HepG2 (cell line): Measurements from ENCODE around the gene GLO1. TPM values are rescaled to one million over a fixed set of nuclear protein-coding genes. Genes with fewer than 3 reads are reported as not detected.

ENCODE experiments used
- ATAC-seq: fragments of 200-7000 bp; cut with Tn5 transposase; 3 replicates; pipeline ENCODE4 v1.9.1; 2020; ENCODE audit warnings: mild to moderate bottlenecking, moderate library complexity
- BruUV-seq: library from RNA; stranded (reverse); fragments of 400-500 nt; replicated peaks from 2 replicates; lab custom pipeline; 2021; lab: Mats Ljungman, UMichigan
- CTCF ChIA-PET: fragments of 300-600 bp; formaldehyde crosslinking; extraction: SDS; loops from one replicate; lab custom pipeline; 2021; ENCODE audit warnings: low total read pairs, inconsistent platforms, low intra/inter-chr PET ratio; lab: Yijun Ruan, JAX
- POLR2A ChIA-PET: fragments of 350-600 bp; sonication (Branson Sonifier 250); formaldehyde crosslinking; loops from one replicate; lab custom pipeline; 2020; ENCODE audit warnings: antibody characterized with exemption, inconsistent platforms; lab: Yijun Ruan, JAX
- DNase-seq: peaks from one replicate; pipeline ENCODE4 v3.0.0-alpha.2; 2015; ENCODE audit warnings: low spot score
- FAIRE-seq: peaks from 3 replicates; lab custom pipeline; 2011; peaks lifted over from hg19 to GRCh38; lab: Jason Lieb, UNC
- H2AFZ ChIP-seq: one replicate; pipeline ENCODE4 v1.6.1; 2011; ENCODE audit warnings: low read length, inconsistent platforms
- H3K27ac ChIP-seq: fragments of 300-600 bp; 3 replicates; pipeline ENCODE4 v1.8.0; 2011; ENCODE audit warnings: mixed run types, mild to moderate bottlenecking, mixed read lengths, low read length, inconsistent platforms; ENCODE audit not compliant: insufficient read depth; ENCODE audit errors: extremely low read length
- H3K27me3 ChIP-seq, 2 experiments: fragments of 200-600 bp in 1 of 2; 2 replicates in 1 of 2; 3 replicates in 1 of 2; pipeline versions ENCODE4 v1.6.0 to v1.8.0; 2011; ENCODE audit warnings: low read length in 2 of 2, mild to moderate bottlenecking in 2 of 2, moderate library complexity in 2 of 2, inconsistent platforms in 1 of 2; ENCODE audit not compliant: insufficient read depth in 2 of 2, control insufficient read depth in 1 of 2
- H3K36me3 ChIP-seq, 2 experiments: fragments of 200-600 bp in 1 of 2; replicated peaks in 1 of 2; 2 replicates in 1 of 2; 3 replicates in 1 of 2; pipeline versions ENCODE4 v1.5.1 to v1.8.0; 2011; ENCODE audit warnings: low read length in 2 of 2, inconsistent platforms in 1 of 2; ENCODE audit not compliant: insufficient read depth in 2 of 2, control insufficient read depth in 1 of 2
- H3K4me1 ChIP-seq: 2 replicates; pipeline ENCODE4 v1.5.1; 2012; ENCODE audit warnings: low read length, inconsistent platforms; ENCODE audit not compliant: insufficient read depth
- H3K4me2 ChIP-seq: 2 replicates; pipeline ENCODE4 v1.6.0; 2011; ENCODE audit warnings: low read depth, low read length, inconsistent platforms
- H3K4me3 ChIP-seq, 3 experiments: fragments of 200-600 bp in 1 of 3; sonication (generic), shearing (Covaris generic) in 1 of 3; replicated peaks in 1 of 3; 2 replicates each; pipeline ENCODE4 v1.5.1; 2011 to 2016; ENCODE audit warnings: low read length in 3 of 3, inconsistent platforms in 2 of 3, low read depth in 2 of 3, mild to moderate bottlenecking in 2 of 3, control low read depth in 1 of 3, mixed read lengths in 1 of 3; ENCODE audit not compliant: insufficient read depth in 1 of 3
- H3K79me2 ChIP-seq: one replicate; pipeline ENCODE4 v1.6.1; 2011; ENCODE audit warnings: low read length, inconsistent platforms; ENCODE audit not compliant: insufficient read depth
- H3K9ac ChIP-seq: 2 replicates; pipeline ENCODE4 v1.6.0; 2011; ENCODE audit warnings: mild to moderate bottlenecking, low read depth, low read length, inconsistent platforms; ENCODE audit not compliant: insufficient read depth
- H3K9me3 ChIP-seq: 2 replicates; pipeline ENCODE4 v1.5.1; 2012; ENCODE audit warnings: mild to moderate bottlenecking, low read length
- H4K20me1 ChIP-seq: 2 replicates; pipeline ENCODE4 v1.6.0; 2011; ENCODE audit warnings: inconsistent platforms, mild to moderate bottlenecking, low read length, moderate library complexity; ENCODE audit not compliant: insufficient read depth
- EZH2 ChIP-seq: conservative IDR thresholded peaks from 2 replicates; pipeline ENCODE4 v1.6.1; 2012; ENCODE audit warnings: mild to moderate bottlenecking, low read depth, low read length, moderate library complexity
- NCOA5 ChIP-seq: sonication (generic); formaldehyde crosslinking; IDR thresholded peaks from 2 replicates; pipeline ENCODE4 v1.4.0; 2020; ENCODE audit warnings: missing genetic modification reagents
- NFYC ChIP-seq: IDR thresholded peaks from 2 replicates; pipeline ENCODE4 v1.6.1; 2016; ENCODE audit warnings: missing genetic modification reagents, missing compliant biosample characterization
- NR2F6 ChIP-seq, 2 experiments: IDR thresholded peaks; 2 replicates each; pipeline ENCODE4 v1.6.1; 2016; ENCODE audit warnings: antibody characterized with exemption in 1 of 2, mild to moderate bottlenecking in 1 of 2
- RORA ChIP-seq: sonication (generic); formaldehyde crosslinking; IDR thresholded peaks from 2 replicates; pipeline ENCODE4 v1.5.0; 2020; ENCODE audit warnings: mild to moderate bottlenecking, missing genetic modification reagents, moderate library complexity
- SMARCE1 ChIP-seq: fragments of 450-650 bp; IDR thresholded peaks from 2 replicates; pipeline ENCODE4 v1.6.1; 2017; ENCODE audit warnings: borderline replicate concordance
- ZNF780A ChIP-seq: sonication (generic); formaldehyde crosslinking; IDR thresholded peaks from 2 replicates; pipeline ENCODE4 v1.8.0; 2022; ENCODE audit warnings: mild to moderate bottlenecking, missing genetic modification reagents, moderate library complexity
- WGBS: methylation state at CpG from one replicate; pipeline ENCODE4 v1.1.6; 2017; ENCODE audit warnings: low lambda C conversion rate; 5-methylcytosine and 5-hydroxymethylcytosine counted together
- in situ Hi-C: cut with HindIII; loops from 2 replicates; pipeline ENCODE4 v1.10.0; 2017; ENCODE audit warnings: low pct_unique_long_range_greater_than_20kb; ENCODE audit not compliant: extremely low pct_ligation_motif_present
- intact Hi-C: fragments of 100-400 bp; cut with micrococcal nuclease; formaldehyde crosslinking; loops from one replicate; pipeline ENCODE4 v1.10.0; 2022; ENCODE audit not compliant: unreplicated experiment
- polyA plus RNA-seq, 8 experiments: library from polyadenylated mRNA; depleted of rRNA in 3 of 8; stranded (reverse) in 7 of 8; unstranded in 1 of 8; fragments of >200 nt; fragmentation: Illumina TruSeq in 4 of 8; extraction: Trizol in 4 of 8; gene quantifications; 2 replicates each; pipeline versions ENCODE4 v1.2.1 to v1.2.3, GENCODE V29; 2011 to 2016; ENCODE audit warnings: low read depth in 4 of 8, missing spikeins in 1 of 8, mixed read lengths in 1 of 8; ENCODE audit not compliant: insufficient read depth in 1 of 8
- total RNA-seq, 5 experiments: library from RNA; depleted of rRNA; stranded (reverse); fragments of >200 nt; fragmentation: Illumina TruSeq; extraction: Trizol; gene quantifications; 2 replicates each; pipeline ENCODE4 v1.2.3, GENCODE V29; 2016; ENCODE audit warnings: low read depth in 1 of 5
- TF ChIP-seq, protein P1 (sequence below): sonication (generic); formaldehyde crosslinking; IDR thresholded peaks from 2 replicates; pipeline ENCODE4 v1.9.0; 2021; ENCODE audit warnings: missing genetic modification reagents, mild to moderate bottlenecking, borderline replicate concordance
- TF ChIP-seq, protein P2 (sequence below): sonication (generic); formaldehyde crosslinking; IDR thresholded peaks from 2 replicates; pipeline ENCODE4 v1.4.0; 2020; ENCODE audit warnings: missing genetic modification reagents, borderline replicate concordance

Gene GLO1
- total and polyA plus RNA-seq, 2 of the 13 experiments (the other 11 are each of a cell fraction or from before 2014, with no cell fraction given) = 77.1 to 177 TPM

DNA sequence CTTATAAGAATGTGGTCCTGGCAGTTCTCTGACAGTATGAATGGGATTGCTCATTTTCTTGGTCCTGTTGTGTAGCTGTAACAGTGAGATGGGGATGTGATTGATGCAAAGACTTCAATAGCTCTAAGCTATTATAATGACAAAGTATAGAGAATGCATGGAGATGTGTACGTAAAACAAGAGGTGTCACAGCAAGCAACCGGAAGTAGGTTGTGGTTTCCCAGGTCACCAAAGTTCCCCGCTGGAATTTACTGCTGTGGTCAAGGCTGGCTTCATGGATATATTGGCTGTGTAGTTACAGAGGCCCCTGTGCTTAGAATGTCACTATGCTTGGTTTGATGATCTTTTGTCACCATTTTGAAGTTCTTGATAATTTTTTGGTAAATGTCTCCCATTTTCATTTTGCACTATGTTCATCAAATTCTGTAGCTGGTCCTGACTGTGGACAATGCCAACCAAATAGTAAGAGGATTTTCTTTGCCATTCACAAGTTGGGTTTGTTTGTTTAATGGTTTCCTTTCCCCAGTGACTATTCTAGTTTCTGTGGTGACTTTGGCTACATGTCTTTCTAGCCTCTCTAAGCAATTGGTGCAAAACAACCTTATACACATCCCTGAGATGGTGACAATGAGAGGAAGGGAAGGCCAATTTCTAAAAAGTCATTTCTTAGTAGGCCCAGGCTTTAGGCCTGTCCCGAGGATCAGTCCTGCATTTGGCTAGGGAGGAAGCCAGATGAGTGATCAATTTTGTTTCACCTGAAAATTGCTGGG lies 22.7 kb upstream of the GLO1 start:
- Histone ChIP-seq H3K4me1 (peaks cover 3% of the 10 kb centered on the region; the same call in 1 of the 2 replicates), H3K4me3 (no peak overlapping the region), H3K36me3 (no peaks in the 10 kb centered on the region), H4K20me1 (no peaks in the 10 kb centered on the region), H3K79me2 (no peaks in the 10 kb centered on the region), H3K27ac (no peak overlapping the region), H3K27me3 (no peaks in the 10 kb centered on the region), H2AFZ (no peak overlapping the region), H3K9me3 (no peaks in the 10 kb centered on the region), H3K4me2 (no peak overlapping the region), H3K9ac (no peak overlapping the region)
- intact Hi-C loops (no loop called here), in situ Hi-C loops (no loop called here)
- no peak for FAIRE-seq
- ChIA-PET POLR2A (no interaction called here), CTCF (no interaction called here)
- 10% methylated on average over 4 of the region's 4 CpGs for WGBS
- no peak for DNase-seq
- ATAC-seq = no peak
- TF ChIP-seq NR2F6 (IDR thresholded peaks at IDR 0.05) (no peak), NR2F6 (CRISPR knock-in tag; IDR thresholded peaks at IDR 0.05) (no peak), SMARCE1 (no peak), ZNF780A (no peak)
- TF ChIP-seq, protein P1, sequence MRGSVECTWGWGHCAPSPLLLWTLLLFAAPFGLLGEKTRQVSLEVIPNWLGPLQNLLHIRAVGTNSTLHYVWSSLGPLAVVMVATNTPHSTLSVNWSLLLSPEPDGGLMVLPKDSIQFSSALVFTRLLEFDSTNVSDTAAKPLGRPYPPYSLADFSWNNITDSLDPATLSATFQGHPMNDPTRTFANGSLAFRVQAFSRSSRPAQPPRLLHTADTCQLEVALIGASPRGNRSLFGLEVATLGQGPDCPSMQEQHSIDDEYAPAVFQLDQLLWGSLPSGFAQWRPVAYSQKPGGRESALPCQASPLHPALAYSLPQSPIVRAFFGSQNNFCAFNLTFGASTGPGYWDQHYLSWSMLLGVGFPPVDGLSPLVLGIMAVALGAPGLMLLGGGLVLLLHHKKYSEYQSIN (CRISPR knock-in tag) = no peak
- no TSS peak for BruUV-seq

DNA sequence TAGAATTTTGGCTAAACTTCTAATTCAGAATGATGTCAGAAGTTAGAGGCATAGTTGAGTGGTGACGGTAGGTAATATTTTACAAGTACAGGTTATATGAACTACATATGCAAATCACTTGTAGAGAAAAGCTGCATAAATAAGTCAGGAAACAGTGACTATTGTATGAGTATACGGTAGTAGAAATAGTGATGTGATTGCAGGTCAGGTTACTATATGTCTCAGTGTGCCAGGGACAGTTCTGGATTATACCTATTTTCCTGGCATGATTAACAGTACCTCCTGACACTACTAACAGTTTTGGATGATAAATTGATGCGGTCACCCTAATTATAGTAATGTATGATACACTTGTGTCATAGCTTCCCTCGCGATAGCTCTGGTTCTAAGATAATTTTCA lies 21.4 kb upstream of the GLO1 start:
- no peak for TF ChIP-seq NFYC (CRISPR knock-in tag)
- no peak for TF ChIP-seq RORA (CRISPR knock-in tag)
- no peak for TF ChIP-seq NCOA5 (CRISPR knock-in tag)
- TF ChIP-seq, protein P2, sequence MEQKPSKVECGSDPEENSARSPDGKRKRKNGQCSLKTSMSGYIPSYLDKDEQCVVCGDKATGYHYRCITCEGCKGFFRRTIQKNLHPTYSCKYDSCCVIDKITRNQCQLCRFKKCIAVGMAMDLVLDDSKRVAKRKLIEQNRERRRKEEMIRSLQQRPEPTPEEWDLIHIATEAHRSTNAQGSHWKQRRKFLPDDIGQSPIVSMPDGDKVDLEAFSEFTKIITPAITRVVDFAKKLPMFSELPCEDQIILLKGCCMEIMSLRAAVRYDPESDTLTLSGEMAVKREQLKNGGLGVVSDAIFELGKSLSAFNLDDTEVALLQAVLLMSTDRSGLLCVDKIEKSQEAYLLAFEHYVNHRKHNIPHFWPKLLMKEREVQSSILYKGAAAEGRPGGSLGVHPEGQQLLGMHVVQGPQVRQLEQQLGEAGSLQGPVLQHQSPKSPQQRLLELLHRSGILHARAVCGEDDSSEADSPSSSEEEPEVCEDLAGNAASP (CRISPR knock-in tag) = no peak
- TF ChIP-seq EZH2 = no peak
- in situ Hi-C loops = no loop called here
- no peaks in the 10 kb centered on the region for H4K20me1 ChIP-seq
- H3K79me2 ChIP-seq = no peaks in the 10 kb centered on the region
- POLR2A ChIA-PET = no interaction called here
- no peak overlapping the region for H3K4me2 ChIP-seq
- H3K4me3 ChIP-seq = no peak overlapping the region
- H3K9ac ChIP-seq = no peak overlapping the region
- no peak for DNase-seq
- WGBS = 78% methylated on average over 5 of the region's 5 CpGs
- H3K4me1 ChIP-seq = peaks cover 6% of the 10 kb centered on the region; the same call in 1 of the 2 replicates
- H2AFZ ChIP-seq = no peak overlapping the region
- intact Hi-C loops = no loop called here
- CTCF ChIA-PET = no interaction called here
- H3K27ac ChIP-seq = no peak overlapping the region
- no peak for FAIRE-seq
- ATAC-seq = no peak
- no TSS peak for BruUV-seq
- H3K27me3 ChIP-seq = no peaks in the 10 kb centered on the region
- H3K36me3 ChIP-seq = no peaks in the 10 kb centered on the region
- no peaks in the 10 kb centered on the region for H3K9me3 ChIP-seq
